Lower lobe of right lung (tissue), 2 donors: Measurements from ENCODE around the gene CHRM2. TPM values are rescaled to one million over a fixed set of nuclear protein-coding genes. Genes with fewer than 3 reads are reported as not detected.

Experiments used
- ATAC-seq, 2 donors: fragments of 200-7000 bp; cut with Tn5 transposase; one replicate each; pipeline ENCODE4 v1.9.1; 2020 to 2022; ENCODE audit warnings: mild to moderate bottlenecking in 2 of 2, moderate library complexity in 2 of 2
- DNase-seq: peaks from one replicate; pipeline ENCODE4 v3.0.0-alpha.2; 2020
- H3K27ac ChIP-seq: fragments of 200-600 bp; one replicate; pipeline ENCODE4 v1.8.0; 2022
- H3K27me3 ChIP-seq: fragments of 200-600 bp; one replicate; pipeline ENCODE4 v1.8.0; 2022; ENCODE audit warnings: low read depth
- H3K36me3 ChIP-seq: fragments of 200-600 bp; one replicate; pipeline ENCODE4 v1.8.0; 2022; ENCODE audit warnings: mild to moderate bottlenecking
- H3K4me1 ChIP-seq: fragments of 200-600 bp; one replicate; pipeline ENCODE4 v1.8.0; 2022
- H3K4me3 ChIP-seq: fragments of 200-600 bp; one replicate; pipeline ENCODE4 v1.8.0; 2022; ENCODE audit warnings: mild to moderate bottlenecking
- H3K9me3 ChIP-seq: fragments of 200-600 bp; one replicate; pipeline ENCODE4 v1.8.0; 2022
- CTCF ChIP-seq: fragments of 200-600 bp; IDR thresholded peaks from one replicate; pipeline ENCODE4 v1.8.0; 2022; ENCODE audit warnings: antibody characterized with exemption, mild to moderate bottlenecking
- intact Hi-C: fragments of 100-400 bp; cut with DNase I; formaldehyde crosslinking; loops from one replicate; pipeline ENCODE4 v1.11.0; 2022
- total RNA-seq: library from RNA; stranded (reverse); fragmentation: NEBNext Ultra II Directional; extraction: Animal tissue kit (Norgen Biotek cat#: 25700); gene quantifications from one replicate; pipeline ENCODE4 v1.2.1, GENCODE V29; 2021
- donor health status: DM: no; HTN: yes; CAD: no; lungs with severe emphysema.

The CHRM2 gene
- total RNA-seq, 1 donor from 2014 or later = 2.8 TPM

DNA sequence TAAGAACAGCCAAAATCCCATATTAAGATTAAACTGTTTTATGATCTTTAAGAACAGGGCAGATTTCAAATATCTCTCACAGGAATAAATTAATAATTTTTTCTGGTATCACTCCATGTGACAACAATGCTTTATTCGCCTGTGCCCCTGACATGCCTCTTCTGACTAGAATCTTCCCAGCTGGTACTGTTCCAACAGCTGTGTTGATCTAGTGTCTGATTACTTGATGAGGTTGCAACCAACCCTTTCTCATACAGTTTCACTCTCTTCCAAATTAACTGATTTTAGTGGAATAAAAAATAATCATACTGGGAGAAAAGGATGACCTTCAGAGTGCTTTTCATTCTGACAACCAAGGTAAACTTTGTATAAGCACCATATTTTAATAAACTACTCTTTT, 151.9 kb downstream of the CHRM2 start:
- H3K4me3 ChIP-seq = no peak overlapping the region
- no peak overlapping the region for H3K27ac ChIP-seq
- no peak for DNase-seq
- intact Hi-C loops = no loop called here
- no peaks in the 10 kb centered on the region for H3K4me1 ChIP-seq
- ATAC-seq = no peak
- H3K27me3 ChIP-seq = no peaks in the 10 kb centered on the region
- H3K9me3 ChIP-seq = no peaks in the 10 kb centered on the region
- no peaks in the 10 kb centered on the region for H3K36me3 ChIP-seq
- TF ChIP-seq CTCF = no peak

- TF ChIP-seq CTCF = no peak
- Histone ChIP-seq H3K4me3 (no peak overlapping the region), H3K27me3 (no peaks in the 10 kb centered on the region), H3K9me3 (no peaks in the 10 kb centered on the region), H3K36me3 (no peaks in the 10 kb centered on the region), H3K4me1 (no peaks in the 10 kb centered on the region), H3K27ac (no peak overlapping the region)
- ATAC-seq (no peak), DNase-seq (no peak)
- intact Hi-C loops = no loop called here
Measured at GRCh38 chr7:137025469-137026175, 157.2 kb downstream of the CHRM2 start.

GRCh38 chr7:137026176-137026500, 157.7 kb downstream of the CHRM2 start:
- ATAC-seq = no peak
- Histone ChIP-seq H3K4me3 (no peak overlapping the region), H3K27ac (no peak overlapping the region), H3K27me3 (no peaks in the 10 kb centered on the region), H3K36me3 (no peaks in the 10 kb centered on the region), H3K4me1 (no peaks in the 10 kb centered on the region), H3K9me3 (no peaks in the 10 kb centered on the region)
- TF ChIP-seq CTCF = no peak
- intact Hi-C loops = no loop called here
- DNase-seq = no peak

DNA sequence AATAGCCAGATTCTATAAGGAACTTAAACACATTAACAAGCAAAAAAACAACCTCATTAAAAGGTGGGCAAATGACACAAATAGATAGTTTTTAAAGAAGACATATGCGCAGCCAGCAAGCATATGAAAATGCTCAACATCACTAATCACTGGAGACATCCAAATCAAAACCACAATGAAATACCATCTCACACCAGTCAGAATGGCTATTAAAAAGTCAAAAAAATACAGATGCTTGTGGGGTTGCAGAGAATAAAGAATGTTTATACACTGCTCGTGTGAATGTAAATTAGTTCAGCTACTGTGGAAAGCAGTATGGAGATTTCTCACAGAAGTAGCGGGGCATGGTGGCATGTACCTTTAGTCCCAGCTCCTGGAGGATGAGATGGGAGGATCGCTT, 164.0 kb downstream of the CHRM2 start:
- no peaks in the 10 kb centered on the region for H3K36me3 ChIP-seq
- no peak overlapping the region for H3K4me3 ChIP-seq
- no peak for TF ChIP-seq CTCF
- intact Hi-C loops = no loop called here
- ATAC-seq (no peak), DNase-seq (no peak)
- H3K9me3 ChIP-seq = no peaks in the 10 kb centered on the region
- no peaks in the 10 kb centered on the region for H3K4me1 ChIP-seq
- no peaks in the 10 kb centered on the region for H3K27me3 ChIP-seq
- no peak overlapping the region for H3K27ac ChIP-seq

DNA sequence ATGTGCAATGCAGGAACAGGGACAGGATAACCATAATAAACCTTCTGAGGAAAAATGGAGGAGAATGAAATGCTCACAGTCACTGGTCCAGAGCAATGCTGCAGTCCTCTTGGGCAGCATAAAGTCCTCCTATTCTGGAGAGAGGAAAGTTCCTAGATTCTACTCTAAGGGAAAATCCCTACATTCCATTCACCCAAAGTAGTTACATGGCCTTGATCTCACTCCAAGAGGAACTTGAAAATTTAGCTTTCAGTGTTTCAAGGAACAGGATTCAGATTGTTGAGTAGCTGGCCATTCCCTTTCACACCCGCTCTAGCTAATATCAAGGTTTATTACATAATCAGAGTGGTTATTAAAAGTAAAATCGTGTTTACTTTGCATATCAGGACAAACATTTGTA, 168.3 kb downstream of the CHRM2 start:
- H3K4me3 ChIP-seq = no peak overlapping the region
- H3K9me3 ChIP-seq = no peaks in the 10 kb centered on the region
- DNase-seq (no peak), ATAC-seq (peak; percentile 64 to 82)
- H3K27ac ChIP-seq = no peak overlapping the region
- H3K36me3 ChIP-seq = no peaks in the 10 kb centered on the region
- no peak for TF ChIP-seq CTCF
- H3K27me3 ChIP-seq = no peaks in the 10 kb centered on the region
- no peaks in the 10 kb centered on the region for H3K4me1 ChIP-seq
- intact Hi-C loops = no loop called here
